ENCODE results near the gene PHYH.

GRCh38 chr10:13309792-13310191, 9.9 kb upstream of the PHYH start:
- TF ChIP-seq CTCF (IDR thresholded peaks at IDR 0.05) (no peak), POLR2A (IDR thresholded peaks at IDR 0.05) (no peak)

Data from heart left ventricle (tissue), 13 donors.